Neutrophil (primary cell): ENCODE measurements around the gene SERPINF2.

Experiments used
- H3K27ac ChIP-seq: fragments of 200-600 bp; sonication (generic); 2 replicates; pipeline ENCODE4 v1.5.1; 2016; ENCODE audit warnings: mild to moderate bottlenecking, moderate library complexity
- H3K27me3 ChIP-seq: fragments of 200-600 bp; sonication (generic); 2 replicates; pipeline ENCODE4 v1.6.0; 2016; ENCODE audit warnings: mild to moderate bottlenecking
- H3K36me3 ChIP-seq: fragments of 200-600 bp; sonication (generic); 2 replicates; pipeline ENCODE4 v1.5.1; 2017
- H3K4me1 ChIP-seq, 2 experiments: fragments of 200-600 bp in 1 of 2; sonication (generic) in 1 of 2; 1 replicate in 1 of 2; 2 replicates in 1 of 2; pipeline versions ENCODE4 v1.5.1 to v1.6.1; 2013 to 2016; ENCODE audit warnings: low read depth in 1 of 2, low read length in 1 of 2, mild to moderate bottlenecking in 1 of 2, moderate library complexity in 1 of 2; ENCODE audit not compliant: control insufficient read depth in 1 of 2, insufficient read depth in 1 of 2
- H3K4me3 ChIP-seq, 2 experiments: fragments of 200-600 bp in 1 of 2; sonication (generic) in 1 of 2; 1 replicate in 1 of 2; 2 replicates in 1 of 2; pipeline ENCODE4 v1.5.1; 2013 to 2016; ENCODE audit warnings: low read depth in 1 of 2, low read length in 1 of 2, mild to moderate bottlenecking in 1 of 2, moderate library complexity in 1 of 2
- H3K9me3 ChIP-seq: fragments of 200-600 bp; sonication (generic); 2 replicates; pipeline ENCODE4 v1.5.1; 2016
- TF ChIP-seq, protein P1 (sequence below): fragments of 200-600 bp; sonication (generic); IDR thresholded peaks from 2 replicates; pipeline ENCODE4 v1.5.1; 2016; ENCODE audit warnings: antibody characterized with exemption

SERPINF2 gene

DNA sequence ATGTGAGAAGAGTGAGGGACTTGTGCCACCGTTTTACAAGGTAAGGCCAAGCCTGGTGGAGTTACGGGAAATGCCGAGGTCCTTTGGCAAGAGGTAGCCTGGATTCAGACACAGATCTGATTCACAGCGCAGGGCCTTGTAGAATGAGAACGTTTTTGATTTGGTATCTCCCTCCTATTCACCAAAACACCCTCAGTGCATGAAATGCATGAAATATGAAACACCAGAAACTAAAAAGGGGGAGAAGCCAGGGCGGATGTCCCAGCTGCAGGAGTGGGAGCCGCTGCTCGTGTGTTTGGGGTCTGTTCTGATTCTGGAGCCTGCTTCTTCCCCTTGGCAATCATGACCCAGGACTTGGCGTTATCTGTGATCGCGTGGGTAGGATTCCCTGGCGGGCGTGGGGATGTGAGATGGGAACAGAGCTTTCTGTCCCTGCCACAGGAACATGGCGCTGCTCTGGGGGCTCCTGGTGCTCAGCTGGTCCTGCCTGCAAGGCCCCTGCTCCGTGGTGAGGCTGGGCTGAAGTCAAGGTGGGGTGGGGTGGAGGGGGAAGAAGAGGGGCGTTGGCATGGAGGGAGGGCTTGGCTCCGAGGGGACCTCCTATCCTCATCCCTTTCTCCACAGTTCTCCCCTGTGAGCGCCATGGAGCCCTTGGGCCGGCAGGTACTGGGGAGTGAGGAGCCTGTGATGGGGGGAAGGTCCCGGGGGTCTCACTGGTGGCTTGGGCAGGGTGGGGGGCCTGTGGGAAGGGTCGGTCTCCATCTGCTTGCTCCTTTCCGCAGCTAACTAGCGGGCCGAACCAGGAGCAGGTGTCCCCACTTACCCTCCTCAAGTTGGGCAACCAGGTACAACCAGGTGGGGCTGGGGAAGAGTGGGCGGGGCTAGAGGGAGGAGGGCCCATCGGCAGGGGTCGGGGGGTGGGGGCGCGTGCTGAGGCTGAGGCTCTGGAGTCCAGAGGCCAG lies 2.2 kb downstream of the SERPINF2 start:
- Histone ChIP-seq H3K36me3 (no peaks in the 10 kb centered on the region), H3K4me3 (no peak overlapping the region), H3K27ac (no peak overlapping the region), H3K4me1 (no peaks in the 10 kb centered on the region), H3K9me3 (no peaks in the 10 kb centered on the region), H3K27me3 (no peaks in the 10 kb centered on the region)
- TF ChIP-seq, protein P1, sequence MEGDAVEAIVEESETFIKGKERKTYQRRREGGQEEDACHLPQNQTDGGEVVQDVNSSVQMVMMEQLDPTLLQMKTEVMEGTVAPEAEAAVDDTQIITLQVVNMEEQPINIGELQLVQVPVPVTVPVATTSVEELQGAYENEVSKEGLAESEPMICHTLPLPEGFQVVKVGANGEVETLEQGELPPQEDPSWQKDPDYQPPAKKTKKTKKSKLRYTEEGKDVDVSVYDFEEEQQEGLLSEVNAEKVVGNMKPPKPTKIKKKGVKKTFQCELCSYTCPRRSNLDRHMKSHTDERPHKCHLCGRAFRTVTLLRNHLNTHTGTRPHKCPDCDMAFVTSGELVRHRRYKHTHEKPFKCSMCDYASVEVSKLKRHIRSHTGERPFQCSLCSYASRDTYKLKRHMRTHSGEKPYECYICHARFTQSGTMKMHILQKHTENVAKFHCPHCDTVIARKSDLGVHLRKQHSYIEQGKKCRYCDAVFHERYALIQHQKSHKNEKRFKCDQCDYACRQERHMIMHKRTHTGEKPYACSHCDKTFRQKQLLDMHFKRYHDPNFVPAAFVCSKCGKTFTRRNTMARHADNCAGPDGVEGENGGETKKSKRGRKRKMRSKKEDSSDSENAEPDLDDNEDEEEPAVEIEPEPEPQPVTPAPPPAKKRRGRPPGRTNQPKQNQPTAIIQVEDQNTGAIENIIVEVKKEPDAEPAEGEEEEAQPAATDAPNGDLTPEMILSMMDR, result no peak

DNA sequence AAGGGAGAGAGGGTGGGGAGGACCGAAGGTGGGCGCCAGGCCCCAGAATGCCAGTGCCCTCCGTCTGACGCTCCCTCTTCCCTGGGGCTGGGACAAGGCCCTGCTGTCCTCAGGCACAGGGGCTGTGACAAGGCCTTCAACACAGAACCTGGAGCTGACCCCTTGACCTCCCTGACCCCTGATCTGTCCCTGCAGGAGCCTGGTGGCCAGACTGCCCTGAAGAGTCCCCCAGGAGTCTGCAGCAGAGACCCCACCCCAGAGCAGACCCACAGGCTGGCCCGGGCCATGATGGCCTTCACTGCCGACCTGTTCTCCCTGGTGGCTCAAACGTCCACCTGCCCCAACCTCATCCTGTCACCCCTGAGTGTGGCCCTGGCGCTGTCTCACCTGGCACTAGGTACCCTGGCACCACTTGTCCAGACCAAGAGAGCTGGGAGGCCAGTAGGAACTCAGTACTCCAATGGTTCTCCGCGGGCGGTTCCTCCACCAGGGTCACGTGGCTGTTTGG lies 2.9 kb downstream of the SERPINF2 start:
- TF ChIP-seq, protein P1, result no peak
- Histone ChIP-seq H3K27ac (no peak overlapping the region), H3K36me3 (no peaks in the 10 kb centered on the region), H3K9me3 (no peaks in the 10 kb centered on the region), H3K4me1 (no peaks in the 10 kb centered on the region), H3K4me3 (no peak overlapping the region), H3K27me3 (no peaks in the 10 kb centered on the region)

DNA sequence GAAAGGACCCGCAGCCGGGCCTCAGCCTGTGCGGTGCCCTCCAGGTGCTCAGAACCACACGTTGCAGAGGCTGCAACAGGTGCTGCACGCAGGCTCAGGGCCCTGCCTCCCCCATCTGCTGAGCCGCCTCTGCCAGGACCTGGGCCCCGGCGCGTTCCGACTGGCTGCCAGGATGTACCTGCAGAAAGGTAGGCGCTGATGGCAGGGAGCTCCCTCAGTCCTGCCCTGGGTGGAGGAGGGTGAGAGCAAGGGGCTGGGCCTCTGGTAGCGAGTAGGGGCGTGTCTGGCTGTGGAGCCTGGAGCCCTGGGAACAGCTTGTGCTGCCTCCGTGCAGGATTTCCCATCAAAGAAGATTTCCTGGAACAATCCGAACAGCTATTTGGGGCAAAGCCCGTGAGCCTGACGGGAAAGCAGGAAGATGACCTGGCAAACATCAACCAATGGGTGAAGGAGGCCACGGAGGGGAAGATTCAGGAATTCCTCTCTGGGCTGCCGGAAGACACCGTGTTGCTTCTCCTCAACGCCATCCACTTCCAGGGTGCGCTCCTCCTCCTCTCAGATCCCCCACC lies 4.4 kb downstream of the SERPINF2 start:
- no peaks in the 10 kb centered on the region for H3K4me1 ChIP-seq
- TF ChIP-seq, protein P1, result no peak

DNA sequence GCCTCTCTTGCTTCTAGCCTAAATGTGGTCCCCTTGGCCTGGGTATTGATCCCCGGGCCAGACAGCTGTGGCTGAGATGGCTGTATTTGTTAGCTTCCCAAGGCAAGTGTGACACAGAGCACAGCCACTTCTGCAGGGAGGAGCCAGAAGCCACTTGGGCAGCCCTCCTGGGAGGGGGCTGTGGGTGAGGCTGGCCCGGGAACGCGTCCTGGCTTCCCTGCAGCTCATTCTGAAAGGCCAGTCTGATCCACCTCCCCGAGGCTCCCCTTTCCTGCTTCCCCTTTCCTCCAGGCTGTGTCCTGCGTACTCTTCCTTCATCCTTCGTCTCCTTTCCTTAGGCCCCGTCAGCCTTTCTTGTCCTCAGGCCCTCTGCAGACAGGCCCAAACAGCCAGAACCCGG lies 8.0 kb downstream of the SERPINF2 start:
- H3K4me3 ChIP-seq, result no peak overlapping the region
- H3K27me3 ChIP-seq, result no peaks in the 10 kb centered on the region
- no peak overlapping the region for H3K27ac ChIP-seq
- no peaks in the 10 kb centered on the region for H3K9me3 ChIP-seq
- no peaks in the 10 kb centered on the region for H3K36me3 ChIP-seq
- TF ChIP-seq, protein P1, result no peak
- H3K4me1 ChIP-seq, result peaks cover 5 to 6% of the 10 kb centered on the region in 2 experiments

More for the DNA sequence above, 4.4 kb downstream of the SERPINF2 start:
- Histone ChIP-seq H3K27ac (no peak overlapping the region), H3K36me3 (no peaks in the 10 kb centered on the region), H3K9me3 (no peaks in the 10 kb centered on the region), H3K27me3 (no peaks in the 10 kb centered on the region), H3K4me3 (no peak overlapping the region)

DNA sequence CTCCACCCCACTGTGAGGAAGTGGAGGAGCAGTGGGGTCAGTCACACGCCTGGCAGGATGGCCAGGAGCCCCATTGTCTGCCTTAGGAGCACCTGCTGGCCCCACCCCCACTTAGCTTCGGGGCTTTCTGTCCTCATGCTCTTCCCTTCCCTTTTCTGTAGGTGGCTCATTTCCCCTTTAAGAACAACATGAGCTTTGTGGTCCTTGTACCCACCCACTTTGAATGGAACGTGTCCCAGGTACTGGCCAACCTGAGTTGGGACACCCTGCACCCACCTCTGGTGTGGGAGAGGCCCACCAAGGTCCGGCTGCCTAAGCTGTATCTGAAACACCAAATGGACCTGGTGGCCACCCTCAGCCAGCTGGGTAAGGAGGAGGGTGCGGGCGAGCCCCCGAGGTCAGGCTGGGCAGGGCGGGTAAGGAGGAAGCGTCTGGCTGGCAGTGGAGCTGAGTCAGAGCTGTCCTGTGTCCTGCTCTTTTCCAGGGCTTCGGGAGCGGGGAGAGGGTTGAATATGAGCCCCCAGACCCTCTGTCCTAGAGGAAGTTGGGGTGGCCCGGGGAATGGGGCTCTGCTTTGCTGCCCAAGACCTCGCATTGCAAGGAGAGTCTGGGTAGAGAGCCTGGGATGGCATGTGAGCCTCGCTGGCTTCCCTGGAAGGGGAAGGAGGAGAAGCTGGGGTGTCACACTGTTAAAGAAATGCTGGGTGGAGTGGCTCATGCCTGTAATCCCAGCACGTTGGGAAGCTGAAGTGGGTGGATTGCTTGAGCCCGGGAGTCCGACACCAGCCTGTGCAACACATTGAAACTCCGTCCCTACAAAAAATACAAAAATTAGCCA lies 10.0 kb downstream of the SERPINF2 start:
- Histone ChIP-seq H3K27me3 (no peaks in the 10 kb centered on the region), H3K4me1 (peaks cover 5 to 6% of the 10 kb centered on the region in 2 experiments), H3K9me3 (no peaks in the 10 kb centered on the region), H3K27ac (no peak overlapping the region), H3K4me3 (no peak overlapping the region), H3K36me3 (no peaks in the 10 kb centered on the region)
- TF ChIP-seq, protein P1, result no peak
